Frontal cortex (tissue), 4 donors: ENCODE results near the gene PAPSS1. TPM values are rescaled to one million over a fixed set of nuclear protein-coding genes. Genes with fewer than 3 reads are reported as not detected.
"Not testable (repeated sequence)": the region's sequence is repeated elsewhere in the genome, so short reads cannot be mapped to it uniquely, and the experiment has no call there.

ENCODE experiments used
- DNase-seq, 2 donors: peaks; one replicate each; pipeline ENCODE4 v3.0.0; 2012; ENCODE audit warnings: low spot score in 2 of 2
- FAIRE-seq: peaks from 2 replicates; lab custom pipeline; 2012; peaks lifted over from hg19 to GRCh38; lab: Jason Lieb, UNC
- total RNA-seq: library from RNA; depleted of rRNA; stranded (reverse); fragments of >200 nt; gene quantifications from one replicate; pipeline ENCODE4 v1.2.3, GENCODE V29; 2014
- donor health status: control.
- donor health status: control.
- donor health status: control.

The PAPSS1 gene
- total RNA-seq, 1 donor from 2014 or later: 115 TPM

GRCh38 chr4:107693132-107693531 is 26.9 kb downstream of the PAPSS1 start:
- DNase-seq (no peak), FAIRE-seq (no peak)

GRCh38 chr4:107692202-107692601 is 27.8 kb downstream of the PAPSS1 start:
- FAIRE-seq: no peak
- DNase-seq: no peak

DNA sequence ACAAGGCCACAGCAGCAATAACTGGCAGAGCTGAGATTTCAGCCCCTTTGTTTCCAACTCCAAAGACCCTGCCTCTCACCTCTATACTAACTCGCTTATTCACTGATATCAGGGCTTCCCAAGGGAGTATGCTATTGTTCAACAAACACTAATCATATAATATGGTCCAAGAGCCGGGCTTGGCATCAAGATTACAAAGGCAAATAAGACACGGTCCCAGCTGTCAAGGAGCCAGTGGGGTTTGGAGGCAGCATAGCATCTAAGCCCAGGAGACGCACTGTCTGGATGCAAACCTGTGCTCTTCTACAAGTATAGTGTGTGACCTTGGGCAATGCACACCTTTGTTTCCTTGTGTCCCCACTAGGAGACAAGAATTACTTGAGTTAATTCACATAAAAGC is 28.7 kb downstream of the PAPSS1 start:
- DNase-seq: no peak
- no peak for FAIRE-seq

DNA sequence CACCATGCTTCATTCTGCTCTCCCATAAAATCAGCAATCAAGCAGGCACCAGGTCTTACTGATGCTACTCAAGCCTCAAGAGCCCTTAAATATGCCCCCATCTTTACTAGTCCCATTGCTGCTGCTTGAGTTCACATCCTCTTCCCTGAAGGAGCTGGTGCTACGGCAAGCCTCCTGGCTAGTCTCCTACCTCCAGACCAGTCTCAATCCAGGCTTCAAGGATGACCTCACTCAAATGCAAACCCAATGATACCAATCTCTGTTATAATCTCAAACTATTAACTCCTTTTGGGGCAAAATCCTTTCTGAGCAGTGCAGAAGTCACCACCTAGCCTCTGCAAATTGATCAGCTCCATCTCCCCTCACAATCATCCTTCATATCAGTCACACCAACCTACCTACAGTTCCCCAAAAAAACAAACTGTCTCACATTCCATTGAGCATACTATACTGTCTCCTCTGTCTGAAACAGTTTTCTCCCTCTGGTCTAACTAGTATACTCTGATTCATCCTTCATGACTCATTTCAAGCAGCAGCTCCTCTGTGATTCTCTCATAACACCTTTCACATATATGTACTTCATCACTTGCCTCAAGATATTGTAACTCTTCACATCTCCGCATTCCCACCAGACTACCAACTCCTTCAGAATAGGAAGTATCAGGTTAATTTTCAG is 30.0 kb downstream of the PAPSS1 start:
- DNase-seq (no peak), FAIRE-seq (no peak)

DNA sequence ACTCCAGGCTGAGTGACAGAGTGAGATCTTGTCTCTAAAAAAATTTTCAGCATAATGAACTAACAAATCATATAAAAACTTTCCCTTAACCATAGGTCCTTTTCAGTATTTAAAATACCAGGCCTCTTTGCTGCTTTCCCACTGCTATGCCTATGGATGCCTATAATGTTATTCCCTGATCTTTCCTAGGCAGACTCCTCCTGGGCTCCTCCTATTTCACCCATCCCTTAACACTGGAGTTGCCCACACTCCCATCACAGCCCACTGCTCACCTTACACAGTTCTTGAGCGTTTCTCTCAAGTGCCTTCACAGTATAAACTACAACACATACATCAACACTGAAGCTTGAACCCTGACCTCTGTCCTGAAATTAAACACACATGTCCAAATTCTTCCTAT is 31.6 kb downstream of the PAPSS1 start:
- no peak for FAIRE-seq
- DNase-seq: no peak

DNA sequence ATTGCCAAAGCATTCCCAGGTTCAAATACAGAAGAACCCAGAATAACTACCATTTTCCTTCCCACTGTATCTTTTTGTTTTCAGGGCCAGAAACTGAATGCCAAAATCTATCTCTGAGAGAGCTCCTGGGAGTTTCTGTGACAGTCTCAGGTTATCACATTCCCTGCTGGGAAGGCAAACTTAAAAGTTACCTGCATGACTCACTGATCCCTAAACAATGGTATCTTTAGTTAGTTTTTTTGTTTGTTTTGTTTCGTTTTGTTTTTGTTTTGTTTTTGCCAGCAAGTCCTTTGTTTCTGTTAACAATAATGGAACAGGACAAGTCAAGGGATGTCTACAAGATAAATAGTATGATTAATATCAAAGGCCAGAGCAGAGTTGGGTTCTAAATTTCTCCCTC is 34.3 kb downstream of the PAPSS1 start:
- FAIRE-seq (no peak), DNase-seq (no peak)

DNA sequence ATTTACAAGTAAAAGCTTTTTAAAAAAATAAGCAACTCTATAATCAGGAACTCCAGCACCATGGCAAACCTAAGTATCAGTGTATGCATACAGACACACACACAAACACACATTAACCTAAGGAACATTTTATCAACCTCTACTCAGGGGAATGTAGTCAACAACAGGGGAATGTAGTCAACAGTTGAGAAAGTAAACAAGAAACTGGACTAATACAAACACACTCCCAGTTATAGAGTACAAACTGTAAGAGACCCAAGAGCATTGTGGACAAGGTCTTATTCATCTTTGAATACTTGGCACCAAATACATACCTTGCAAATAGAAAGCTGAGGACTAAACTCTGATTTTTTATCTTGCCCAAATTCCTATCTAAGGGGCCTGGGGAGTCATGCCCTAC is 36.2 kb downstream of the PAPSS1 start:
- no peak for DNase-seq
- FAIRE-seq: no peak

DNA sequence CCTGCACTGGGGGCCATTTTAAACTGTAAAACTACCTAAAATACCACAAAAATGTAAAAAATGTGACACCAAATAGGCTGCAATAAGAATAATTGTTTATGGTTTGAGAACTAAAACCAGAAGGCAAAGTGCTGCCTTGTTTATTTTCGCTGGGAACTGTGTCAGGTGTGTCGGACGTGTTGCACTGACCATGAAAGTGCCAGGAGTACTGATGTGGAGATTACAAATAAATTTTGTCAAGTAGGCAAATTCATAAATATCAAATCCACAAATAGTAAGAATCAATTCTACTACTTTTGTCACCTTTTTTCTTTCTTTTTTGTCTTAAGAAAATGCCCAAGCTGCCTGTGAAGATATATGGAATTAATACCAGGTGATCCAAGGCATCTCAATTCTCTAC is 37.7 kb downstream of the PAPSS1 start:
- FAIRE-seq (no peak), DNase-seq (no peak)

- no peak for DNase-seq
Measured at GRCh38 chr4:107669068-107669467, 51.0 kb downstream of the PAPSS1 start.

DNA sequence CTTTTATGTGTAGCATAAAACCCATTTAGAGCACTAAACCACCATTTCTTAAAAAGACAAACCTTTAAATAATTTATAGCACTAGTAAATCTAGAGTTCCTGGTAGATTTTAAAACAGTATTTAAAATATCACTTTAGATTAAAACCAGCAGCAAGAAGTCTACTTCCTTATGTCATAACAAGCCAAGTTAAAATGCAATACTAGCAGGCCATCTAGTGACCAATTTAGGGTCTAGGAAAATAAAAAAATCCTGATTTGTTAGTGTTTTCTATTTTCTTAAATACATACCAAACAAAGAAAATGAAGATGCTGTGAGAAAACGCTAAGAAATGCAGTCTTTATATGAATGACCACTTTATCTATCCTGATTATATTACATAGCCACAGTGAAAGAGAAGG is 53.9 kb downstream of the PAPSS1 start:
- FAIRE-seq (peak; percentile 74), DNase-seq (no peak)

More at GRCh38 chr4:107669068-107669467, 51.0 kb downstream of the PAPSS1 start:
- FAIRE-seq: no peak

DNA sequence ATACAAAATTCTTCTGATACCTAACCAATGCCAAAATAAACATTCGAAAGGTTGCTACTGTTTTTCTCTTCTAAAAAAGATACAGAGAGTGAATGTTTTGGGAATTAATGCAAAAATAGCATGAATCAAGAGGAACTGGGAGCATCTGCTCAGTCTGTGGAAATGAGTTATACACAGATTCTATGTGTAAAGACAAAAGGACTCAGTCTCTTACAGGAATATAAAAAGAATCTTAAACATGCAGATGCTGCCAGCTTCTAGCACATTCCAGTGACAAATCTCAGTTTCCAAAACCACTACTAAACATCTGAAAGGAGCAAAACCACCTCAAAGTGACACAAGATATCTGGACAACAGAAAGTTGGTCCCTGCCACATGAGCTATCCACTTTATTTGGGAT is 55.0 kb downstream of the PAPSS1 start:
- DNase-seq (no peak), FAIRE-seq (no peak)

DNA sequence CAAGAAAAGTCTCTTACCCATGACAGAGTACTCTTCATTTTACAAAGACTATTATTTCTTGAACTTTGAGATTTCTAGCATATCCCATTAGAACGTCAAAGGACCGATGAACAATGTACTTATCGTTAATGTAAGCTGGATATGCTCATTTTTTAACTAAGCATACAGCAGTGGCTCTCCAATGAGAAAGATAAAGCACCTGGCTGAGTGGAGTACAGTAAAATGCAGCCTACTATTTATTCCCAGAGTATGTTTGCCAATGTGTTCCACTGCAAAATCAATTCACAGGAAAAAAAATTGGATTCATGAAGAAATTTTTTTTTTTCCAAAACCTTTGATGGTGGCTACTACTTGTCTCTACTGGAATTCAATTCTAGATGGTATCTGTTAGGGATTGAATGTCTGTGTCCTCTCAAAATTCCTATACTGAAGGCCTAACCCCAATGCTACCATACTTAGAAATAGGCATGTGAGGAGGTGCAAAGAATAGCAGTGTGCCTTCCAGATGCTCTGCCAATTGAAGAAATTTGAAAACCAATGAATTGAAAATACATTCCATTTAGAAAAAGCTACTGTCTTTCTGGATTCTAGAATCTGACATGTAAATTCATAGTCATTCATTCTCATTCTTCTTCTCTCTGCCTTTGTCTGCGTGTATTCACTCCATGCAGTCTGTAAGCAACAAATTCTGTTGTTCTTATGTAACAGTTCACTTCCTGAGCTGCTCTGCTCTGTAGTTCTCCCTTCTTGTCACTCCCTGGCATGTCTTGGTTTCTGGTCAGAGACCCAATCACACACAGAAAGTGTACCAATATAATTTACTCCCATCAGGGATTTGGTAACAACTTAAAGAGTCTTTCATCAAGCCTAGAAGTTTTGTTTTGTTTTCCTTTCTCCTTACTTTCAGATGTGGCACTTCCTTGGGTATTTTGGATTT is 61.4 kb downstream of the PAPSS1 start:
- DNase-seq: no peak
- FAIRE-seq: no peak

DNA sequence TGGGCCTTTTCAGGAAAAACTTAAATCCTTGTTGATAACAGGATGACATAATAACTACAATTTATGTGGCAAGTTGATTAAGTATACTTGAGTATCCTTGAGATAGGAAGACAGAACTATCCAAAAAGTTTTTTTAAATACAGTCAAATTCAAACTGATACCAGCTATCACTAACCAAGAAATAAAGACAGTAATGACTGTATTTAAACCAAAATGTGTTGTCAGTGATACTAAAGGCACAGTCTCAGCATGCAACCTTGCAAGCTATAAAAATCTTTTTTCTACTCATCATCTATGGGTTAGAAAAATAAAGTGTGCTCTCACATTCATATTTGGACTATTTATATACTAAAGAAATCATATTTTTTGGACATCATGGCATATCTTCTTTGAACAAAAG is 64.7 kb downstream of the PAPSS1 start:
- no peak for FAIRE-seq
- DNase-seq: no peak

GRCh38 chr4:107654694-107655093 is 65.3 kb downstream of the PAPSS1 start:
- FAIRE-seq: no peak
- no peak for DNase-seq

DNA sequence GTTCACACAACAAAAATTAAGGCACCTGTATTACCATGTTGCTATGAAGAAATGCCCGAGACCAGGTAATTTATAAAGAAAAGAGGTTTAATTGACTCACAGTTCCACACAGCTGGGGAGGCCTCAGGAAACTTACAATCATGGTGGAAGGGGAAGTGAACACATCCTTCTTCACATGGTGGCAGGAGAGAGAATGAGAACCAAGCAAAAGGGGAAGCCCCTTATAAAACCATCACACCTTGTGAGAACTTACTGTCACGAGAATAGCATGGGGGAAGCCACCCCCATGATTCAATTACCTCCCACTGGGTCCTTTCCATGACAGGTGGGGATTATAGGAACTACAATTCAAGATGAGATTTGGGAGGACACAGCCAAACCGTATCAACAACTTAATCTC is 68.6 kb downstream of the PAPSS1 start:
- DNase-seq, FAIRE-seq: not testable (repeated sequence)

DNA sequence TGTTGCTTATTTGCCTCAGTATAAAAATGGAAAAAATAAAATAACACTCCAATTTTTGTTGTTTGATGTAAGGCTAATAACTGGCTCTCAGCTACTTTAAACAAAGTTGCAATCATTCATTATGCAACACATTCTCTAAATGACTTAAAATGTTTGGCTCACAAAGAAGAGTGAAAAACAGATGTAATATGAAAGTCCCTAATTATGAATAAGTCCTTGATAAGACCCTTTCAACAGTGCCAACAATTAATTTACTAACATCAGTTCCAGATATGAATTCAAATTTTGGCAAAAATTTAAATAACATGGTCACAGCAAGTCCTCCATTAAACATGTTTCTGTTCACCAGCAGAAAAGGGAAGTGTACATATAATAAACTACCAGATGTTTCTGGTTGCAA is 69.8 kb downstream of the PAPSS1 start:
- no peak for DNase-seq

DNA sequence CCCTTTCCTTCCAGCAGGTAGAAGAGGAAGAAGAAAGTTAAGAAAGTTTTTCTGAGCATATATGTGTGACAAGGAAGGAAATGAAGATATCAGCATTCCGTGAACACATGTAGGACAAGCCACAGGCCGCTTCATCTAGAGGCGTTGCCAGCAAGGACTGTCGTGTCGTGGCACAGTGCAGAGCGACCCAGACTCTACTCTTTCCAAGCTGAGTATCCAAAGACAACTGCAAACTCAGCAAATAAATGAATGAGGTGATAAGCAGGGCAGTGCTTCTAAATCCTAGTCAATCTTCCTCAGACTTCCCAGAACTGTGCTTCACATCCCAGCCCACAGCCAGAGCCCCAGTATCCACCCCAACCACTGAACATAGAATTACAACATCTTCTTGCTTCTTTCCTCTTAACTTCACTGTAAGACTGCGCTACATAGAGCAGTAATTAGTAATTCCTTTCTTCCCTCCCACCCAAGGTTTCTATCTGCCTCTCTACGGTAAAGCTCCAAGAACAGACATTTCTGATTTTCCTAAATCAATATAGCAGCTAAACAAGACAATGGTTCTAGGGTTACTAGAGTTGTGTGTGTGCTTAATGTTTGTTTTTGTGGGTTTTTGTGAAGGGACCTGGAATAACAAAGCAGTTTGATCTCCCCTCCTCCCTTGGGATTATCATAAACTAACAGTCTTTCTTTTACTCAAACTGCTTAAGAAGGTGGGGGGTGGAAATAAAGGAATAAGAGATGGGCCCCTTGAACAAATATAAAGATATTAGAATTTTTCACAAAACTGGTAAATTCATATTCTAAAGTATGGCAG is 71.6 kb downstream of the PAPSS1 start:
- DNase-seq (no peak), FAIRE-seq (no peak)

More for the DNA sequence above, 69.8 kb downstream of the PAPSS1 start:
- FAIRE-seq: no peak

DNA sequence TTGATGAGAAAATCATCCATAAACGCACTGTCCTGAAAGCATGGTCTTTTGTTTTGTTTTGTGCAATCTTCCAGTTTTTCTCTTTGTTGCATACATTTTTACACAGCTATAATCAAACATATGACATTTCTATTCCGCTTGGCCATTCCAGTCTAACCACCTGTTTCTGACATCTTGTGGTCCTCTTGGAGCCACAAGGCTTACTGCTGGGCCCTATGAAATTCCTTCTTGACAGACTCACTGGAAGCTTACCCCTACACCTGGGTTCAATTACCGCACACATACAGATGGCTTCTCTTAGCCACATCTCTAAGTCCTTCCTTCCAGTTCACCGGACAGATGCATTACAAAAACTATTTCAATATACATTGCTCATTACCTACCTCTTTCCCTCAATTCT is 72.4 kb downstream of the PAPSS1 start:
- FAIRE-seq: no peak

GRCh38 chr4:107645604-107646003 is 74.4 kb downstream of the PAPSS1 start:
- DNase-seq (no peak), FAIRE-seq (no peak)

More for the DNA sequence above, 72.4 kb downstream of the PAPSS1 start:
- no peak for DNase-seq

- no peak for FAIRE-seq
- DNase-seq: no peak
Measured at GRCh38 chr4:107643021-107643420, 77.0 kb downstream of the PAPSS1 start.
